SU-DHL-6 (cell line): ENCODE data around the gene NTPCR.

Experiments
- EZH2phosphoT487 ChIP-seq: fragments of 200-600 bp; sonication (generic), shearing (Covaris generic); conservative IDR thresholded peaks from 2 replicates; pipeline ENCODE4 v1.6.1; 2018; ENCODE audit warnings: mild to moderate bottlenecking, antibody characterized with exemption, low read length, moderate library complexity, mixed read lengths
- TF ChIP-seq, protein P1 (sequence below): fragments of 200-600 bp; sonication (generic); IDR thresholded peaks from one replicate; pipeline ENCODE4 v1.5.1; 2017; ENCODE audit warnings: antibody characterized with exemption, mild to moderate bottlenecking, low read length, moderate library complexity; ENCODE audit not compliant: insufficient read depth, poor library complexity, severe bottlenecking

- TF ChIP-seq, protein P1, sequence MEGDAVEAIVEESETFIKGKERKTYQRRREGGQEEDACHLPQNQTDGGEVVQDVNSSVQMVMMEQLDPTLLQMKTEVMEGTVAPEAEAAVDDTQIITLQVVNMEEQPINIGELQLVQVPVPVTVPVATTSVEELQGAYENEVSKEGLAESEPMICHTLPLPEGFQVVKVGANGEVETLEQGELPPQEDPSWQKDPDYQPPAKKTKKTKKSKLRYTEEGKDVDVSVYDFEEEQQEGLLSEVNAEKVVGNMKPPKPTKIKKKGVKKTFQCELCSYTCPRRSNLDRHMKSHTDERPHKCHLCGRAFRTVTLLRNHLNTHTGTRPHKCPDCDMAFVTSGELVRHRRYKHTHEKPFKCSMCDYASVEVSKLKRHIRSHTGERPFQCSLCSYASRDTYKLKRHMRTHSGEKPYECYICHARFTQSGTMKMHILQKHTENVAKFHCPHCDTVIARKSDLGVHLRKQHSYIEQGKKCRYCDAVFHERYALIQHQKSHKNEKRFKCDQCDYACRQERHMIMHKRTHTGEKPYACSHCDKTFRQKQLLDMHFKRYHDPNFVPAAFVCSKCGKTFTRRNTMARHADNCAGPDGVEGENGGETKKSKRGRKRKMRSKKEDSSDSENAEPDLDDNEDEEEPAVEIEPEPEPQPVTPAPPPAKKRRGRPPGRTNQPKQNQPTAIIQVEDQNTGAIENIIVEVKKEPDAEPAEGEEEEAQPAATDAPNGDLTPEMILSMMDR, result no peak
- TF ChIP-seq EZH2phosphoT487, result no peak
Measured at GRCh38 chr1:232911027-232911599, 39.3 kb upstream of the NTPCR start.
